Gastrocnemius medialis (tissue), 4 donors: Measurements from ENCODE around the gene CCNO. TPM values are rescaled to one million over a fixed set of nuclear protein-coding genes. Genes with fewer than 3 reads are reported as not detected.

Source experiments
- ATAC-seq, 2 donors: fragments of 150-250 bp; one replicate each; pipeline ENCODE4 v1.9.1; 2016
- DNase-seq, 2 donors: peaks; one replicate each; pipeline ENCODE4 v3.0.0-alpha.2; 2019
- H3K27ac ChIP-seq, 4 donors: fragments of 200-600 bp; sonication (generic); 1 replicate in 1 of 4; 2 replicates in 3 of 4; pipeline ENCODE4 v1.5.1; 2016 to 2018; ENCODE audit warnings: mild to moderate bottlenecking in 2 of 4, moderate library complexity in 1 of 4
- H3K27me3 ChIP-seq, 3 donors: fragments of 200-600 bp; sonication (generic) in 2 of 3; 1 replicate in 1 of 3; 2 replicates in 2 of 3; pipeline versions ENCODE4 v1.5.1 to v1.6.0; 2016 to 2019; ENCODE audit warnings: mild to moderate bottlenecking in 1 of 3, moderate library complexity in 1 of 3
- H3K36me3 ChIP-seq, 2 donors: fragments of 200-600 bp; sonication (generic) in 1 of 2; one replicate each; pipeline ENCODE4 v1.5.1; 2017 to 2018
- H3K4me1 ChIP-seq, 2 donors: fragments of 200-600 bp; sonication (generic) in 1 of 2; one replicate each; pipeline ENCODE4 v1.5.1; 2016 to 2017; ENCODE audit warnings: mild to moderate bottlenecking in 2 of 2
- H3K4me3 ChIP-seq, 4 donors: fragments of 200-600 bp; sonication (generic) in 3 of 4; 1 replicate in 1 of 4; 2 replicates in 3 of 4; pipeline ENCODE4 v1.5.1; 2016 to 2019; ENCODE audit warnings: mild to moderate bottlenecking in 2 of 4
- H3K9me3 ChIP-seq, 3 donors: fragments of 200-600 bp; sonication (generic) in 2 of 3; 1 replicate in 1 of 3; 2 replicates in 2 of 3; pipeline ENCODE4 v1.5.1; 2016 to 2019
- CTCF ChIP-seq, 5 experiments: fragments of 450-650 bp in 3 of 5; fragments of 200-600 bp in 2 of 5; sonication (generic) in 2 of 5; IDR thresholded peaks in 4 of 5; conservative IDR thresholded peaks in 1 of 5; 1 replicate in 4 of 5; 2 replicates in 1 of 5; pipeline ENCODE4 v1.5.1; 2016 to 2019; ENCODE audit warnings: antibody characterized with exemption in 5 of 5, mild to moderate bottlenecking in 3 of 5, moderate library complexity in 3 of 5
- POLR2A ChIP-seq, 2 donors: fragments of 450-650 bp; IDR thresholded peaks; one replicate each; pipeline ENCODE4 v1.6.1; 2017; ENCODE audit warnings: antibody characterized with exemption in 2 of 2, mild to moderate bottlenecking in 2 of 2, moderate library complexity in 2 of 2
- in situ Hi-C, 4 donors: fragments of 200-750 bp; cut with MboI; loops; one replicate each; pipeline versions ENCODE4 v1.15.0 to v1.8.0; 2017; ENCODE audit warnings: low sequenced_read_pairs in 4 of 4
- intact Hi-C: fragments of 100-400 bp; cut with DNase I; formaldehyde crosslinking; loops from one replicate; pipeline ENCODE4 v1.15.1; 2023; ENCODE audit warnings: low total_unique reads
- total RNA-seq, 4 donors: library from RNA; depleted of rRNA; stranded (reverse); fragments of >200 nt; gene quantifications; one replicate each; pipeline versions ENCODE4 v1.1.0 to v1.2.3, GENCODE V29; 2016

Gene CCNO
- total RNA-seq, 4 donors from 2014 or later = not detected

- in situ Hi-C loops (no loop called here), intact Hi-C loops (no loop called here)
- no peak for TF ChIP-seq CTCF (IDR thresholded peaks at IDR 0.05 in 4 of 5, conservative IDR thresholded peaks at IDR 0.05 in 1 of 5)
- TF ChIP-seq POLR2A (IDR thresholded peaks at IDR 0.05) = no peak
- H3K4me3 ChIP-seq = no peak overlapping the region
- ATAC-seq = no peak
- no peak for DNase-seq
- H3K9me3 ChIP-seq = no peaks in the 10 kb centered on the region
- H3K36me3 ChIP-seq = no peaks in the 10 kb centered on the region
- H3K27ac ChIP-seq = no peak overlapping the region
- H3K27me3 ChIP-seq = peaks cover 98 to 100% (median 99%) of the 10 kb centered on the region in 3 donors
- H3K4me1 ChIP-seq = peaks cover 0 to 18% of the 10 kb centered on the region in 2 donors
Observed at GRCh38 chr5:55225346-55225745, 8.1 kb downstream of the CCNO start.

GRCh38 chr5:55223812-55224240, 9.6 kb downstream of the CCNO start:
- no peak for DNase-seq
- no peaks in the 10 kb centered on the region for H3K36me3 ChIP-seq
- no peak for TF ChIP-seq CTCF (IDR thresholded peaks at IDR 0.05 in 4 of 5, conservative IDR thresholded peaks at IDR 0.05 in 1 of 5)
- H3K27me3 ChIP-seq = peaks cover 90 to 96% (median 92%) of the 10 kb centered on the region in 3 donors
- no peaks in the 10 kb centered on the region for H3K9me3 ChIP-seq
- no peak for ATAC-seq
- H3K27ac ChIP-seq = no peak overlapping the region
- intact Hi-C loops = no loop called here
- peak overlapping the region in 1 of 4 donors; percentile 2 for H3K4me3 ChIP-seq
- H3K4me1 ChIP-seq = peaks cover 0 to 23% of the 10 kb centered on the region in 2 donors
- in situ Hi-C loops = no loop called here

GRCh38 chr5:55222985-55223811, 10.2 kb downstream of the CCNO start:
- TF ChIP-seq CTCF (IDR thresholded peaks at IDR 0.05 in 4 of 5, conservative IDR thresholded peaks at IDR 0.05 in 1 of 5) (no peak), POLR2A (IDR thresholded peaks at IDR 0.05) (no peak)
- intact Hi-C loops (no loop called here), in situ Hi-C loops (no loop called here)
- Histone ChIP-seq H3K27me3 (peaks cover 85 to 95% (median 86%) of the 10 kb centered on the region in 3 donors), H3K4me1 (peaks cover 0 to 23% of the 10 kb centered on the region in 2 donors), H3K27ac (no peak overlapping the region), H3K4me3 (peak overlapping the region in 1 of 4 donors; percentile 2), H3K9me3 (no peaks in the 10 kb centered on the region), H3K36me3 (no peaks in the 10 kb centered on the region)
- no peak for DNase-seq
- no peak for ATAC-seq

- Histone ChIP-seq H3K36me3 (no peaks in the 10 kb centered on the region), H3K27ac (no peak overlapping the region), H3K27me3 (peaks cover 77 to 86% (median 80%) of the 10 kb centered on the region in 3 donors), H3K9me3 (no peaks in the 10 kb centered on the region), H3K4me1 (peaks cover 0 to 16% of the 10 kb centered on the region in 2 donors), H3K4me3 (peak overlapping the region in 1 of 4 donors; percentile 2)
- in situ Hi-C loops = no loop called here
- intact Hi-C loops = no loop called here
- DNase-seq (no peak), ATAC-seq (no peak)
- no peak for TF ChIP-seq POLR2A (IDR thresholded peaks at IDR 0.05)
- no peak for TF ChIP-seq CTCF (IDR thresholded peaks at IDR 0.05 in 4 of 5, conservative IDR thresholded peaks at IDR 0.05 in 1 of 5)
Observed at GRCh38 chr5:55222092-55222984, 11.1 kb downstream of the CCNO start.
